ENCODE results near the gene TMPRSS2. TPM values are rescaled to one million over a fixed set of nuclear protein-coding genes. Genes with fewer than 3 reads are reported as not detected.

TMPRSS2 gene
- polyA plus RNA-seq, 1 donor = 149 TPM

DNA sequence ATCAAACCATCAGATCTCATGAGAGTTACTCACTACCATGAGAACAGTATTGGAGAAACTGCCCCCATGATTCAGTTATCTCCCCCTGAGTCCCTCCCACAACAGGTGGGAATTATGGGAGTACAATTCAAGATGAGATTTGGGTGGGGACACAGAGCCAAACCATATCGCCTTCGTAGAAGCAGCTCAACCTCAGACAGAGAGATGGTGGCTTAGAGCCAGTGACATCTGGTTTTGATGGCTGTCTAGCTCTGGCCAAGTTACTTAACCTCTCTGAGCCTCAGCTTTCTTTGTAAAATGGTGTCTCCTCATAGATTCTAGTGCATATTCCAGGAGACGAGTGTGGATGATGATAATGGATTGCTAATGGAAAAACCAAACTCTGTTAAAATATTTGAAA is 54.8 kb downstream of the TMPRSS2 start:
- DNase-seq = no peak
- H3K27ac ChIP-seq (ENCODE audit: low read length) = no peak overlapping the region
- no CpG with 5 or more reads among the region's 3 CpGs for WGBS (ENCODE audit: insufficient coverage, low lambda C conversion rate)
- H3K27me3 ChIP-seq (ENCODE audit: control insufficient read depth, insufficient read depth, low read length) = no peaks in the 10 kb centered on the region
- no peak overlapping the region for H3K4me3 ChIP-seq (ENCODE audit: low read length)
- H3K9me3 ChIP-seq (ENCODE audit: control insufficient read depth, low read depth, low read length) = no peaks in the 10 kb centered on the region
- H3K36me3 ChIP-seq (ENCODE audit: control insufficient read depth, insufficient read depth, low read length) = peaks cover 19% of the 10 kb centered on the region
- no peaks in the 10 kb centered on the region for H3K4me1 ChIP-seq (ENCODE audit: control insufficient read depth, insufficient read depth, low read length)

DNA sequence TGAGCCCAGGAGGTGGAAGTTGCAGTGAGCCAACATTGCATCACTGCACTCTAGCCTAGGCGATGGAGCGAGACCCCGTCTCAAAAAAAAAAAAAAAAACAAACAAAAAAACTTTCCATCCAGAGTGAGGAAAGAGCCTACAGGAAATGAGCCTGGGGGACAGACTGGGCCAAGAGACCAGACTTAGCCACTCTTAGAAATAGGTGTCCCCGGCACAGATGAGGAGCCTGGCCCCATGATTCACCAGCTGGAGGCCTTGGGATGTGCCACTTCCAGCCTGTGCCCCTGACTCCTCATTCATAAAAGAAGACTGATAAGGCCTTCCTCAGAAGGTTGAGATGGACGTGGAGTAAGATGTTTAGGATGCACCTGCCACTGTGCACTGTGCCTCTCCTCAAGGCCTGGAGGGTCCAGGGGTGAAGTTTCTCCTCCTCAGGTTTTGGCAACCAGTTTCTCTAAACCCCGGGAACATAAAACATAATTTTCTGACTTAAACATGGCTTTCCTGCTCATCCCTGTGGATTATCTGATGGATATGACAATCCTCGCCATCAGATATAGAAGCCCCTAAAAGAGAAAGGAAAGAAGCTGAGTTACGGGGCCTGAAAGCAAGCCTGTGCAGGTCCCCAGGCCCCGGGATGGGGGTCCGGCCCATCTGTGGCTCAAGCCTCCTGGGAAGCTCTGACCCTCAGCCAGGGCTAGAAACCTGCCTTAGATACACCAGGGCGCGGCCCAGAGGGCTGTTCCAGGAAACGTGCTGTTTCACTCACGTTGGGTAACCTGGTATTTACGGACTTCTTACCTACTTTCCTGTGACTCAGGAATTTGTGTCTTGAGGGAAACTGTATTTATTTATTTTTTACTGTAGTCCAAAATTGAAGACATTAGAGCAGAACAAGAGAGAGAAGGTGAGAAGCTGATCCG is 55.9 kb downstream of the TMPRSS2 start:
- Histone ChIP-seq H3K9me3 (ENCODE audit: control insufficient read depth, low read depth, low read length) (no peaks in the 10 kb centered on the region), H3K4me1 (ENCODE audit: control insufficient read depth, insufficient read depth, low read length) (no peaks in the 10 kb centered on the region), H3K27ac (ENCODE audit: low read length) (no peak overlapping the region), H3K27me3 (ENCODE audit: control insufficient read depth, insufficient read depth, low read length) (no peaks in the 10 kb centered on the region), H3K4me3 (ENCODE audit: low read length) (no peak overlapping the region), H3K36me3 (ENCODE audit: control insufficient read depth, insufficient read depth, low read length) (peaks cover 22% of the 10 kb centered on the region)
- 40% methylated on average over 1 of the region's 16 CpGs for whole genome bisulfite sequencing (ENCODE audit: insufficient coverage, low lambda C conversion rate)
- DNase-seq = no peak

- no CpG with 5 or more reads among the region's 5 CpGs for WGBS (ENCODE audit: insufficient coverage, low lambda C conversion rate)
- Histone ChIP-seq H3K27ac (ENCODE audit: low read length) (no peak overlapping the region), H3K36me3 (ENCODE audit: control insufficient read depth, insufficient read depth, low read length) (peaks cover 19% of the 10 kb centered on the region), H3K4me3 (ENCODE audit: low read length) (no peak overlapping the region), H3K4me1 (ENCODE audit: control insufficient read depth, insufficient read depth, low read length) (no peaks in the 10 kb centered on the region), H3K9me3 (ENCODE audit: control insufficient read depth, low read depth, low read length) (no peaks in the 10 kb centered on the region), H3K27me3 (ENCODE audit: control insufficient read depth, insufficient read depth, low read length) (no peaks in the 10 kb centered on the region)
- DNase-seq = no peak
Measured at GRCh38 chr21:41449613-41450012, 58.3 kb downstream of the TMPRSS2 start.

- no peak overlapping the region for H3K27ac ChIP-seq (ENCODE audit: low read length)
- WGBS (ENCODE audit: insufficient coverage, low lambda C conversion rate) = no CpG with 5 or more reads among the region's 3 CpGs
- no peaks in the 10 kb centered on the region for H3K9me3 ChIP-seq (ENCODE audit: control insufficient read depth, low read depth, low read length)
- no peaks in the 10 kb centered on the region for H3K4me1 ChIP-seq (ENCODE audit: control insufficient read depth, insufficient read depth, low read length)
- H3K27me3 ChIP-seq (ENCODE audit: control insufficient read depth, insufficient read depth, low read length) = no peaks in the 10 kb centered on the region
- H3K36me3 ChIP-seq (ENCODE audit: control insufficient read depth, insufficient read depth, low read length) = peaks cover 12% of the 10 kb centered on the region
- H3K4me3 ChIP-seq (ENCODE audit: low read length) = no peak overlapping the region
- no peak for DNase-seq
Measured at GRCh38 chr21:41447356-41447755, 60.6 kb downstream of the TMPRSS2 start.

- no peak for DNase-seq
- Histone ChIP-seq H3K4me3 (ENCODE audit: low read length) (no peak overlapping the region), H3K27ac (ENCODE audit: low read length) (no peak overlapping the region), H3K4me1 (ENCODE audit: control insufficient read depth, insufficient read depth, low read length) (no peaks in the 10 kb centered on the region), H3K9me3 (ENCODE audit: control insufficient read depth, low read depth, low read length) (no peaks in the 10 kb centered on the region), H3K36me3 (ENCODE audit: control insufficient read depth, insufficient read depth, low read length) (peaks cover 15% of the 10 kb centered on the region), H3K27me3 (ENCODE audit: control insufficient read depth, insufficient read depth, low read length) (no peaks in the 10 kb centered on the region)
- WGBS (ENCODE audit: insufficient coverage, low lambda C conversion rate) = 20% methylated on average over 1 of the region's 4 CpGs
Measured at GRCh38 chr21:41446586-41446985, 61.4 kb downstream of the TMPRSS2 start.

- H3K4me1 ChIP-seq (ENCODE audit: control insufficient read depth, insufficient read depth, low read length) = no peaks in the 10 kb centered on the region
- H3K4me3 ChIP-seq (ENCODE audit: low read length) = no peak overlapping the region
- no peaks in the 10 kb centered on the region for H3K9me3 ChIP-seq (ENCODE audit: control insufficient read depth, low read depth, low read length)
- DNase-seq = no peak
- no peak overlapping the region for H3K27ac ChIP-seq (ENCODE audit: low read length)
- no peaks in the 10 kb centered on the region for H3K27me3 ChIP-seq (ENCODE audit: control insufficient read depth, insufficient read depth, low read length)
- peaks cover 26% of the 10 kb centered on the region for H3K36me3 ChIP-seq (ENCODE audit: control insufficient read depth, insufficient read depth, low read length)
- WGBS (ENCODE audit: insufficient coverage, low lambda C conversion rate) = 100% methylated on average over 2 of the region's 7 CpGs
Measured at GRCh38 chr21:41445465-41445862, 62.5 kb downstream of the TMPRSS2 start.

DNA sequence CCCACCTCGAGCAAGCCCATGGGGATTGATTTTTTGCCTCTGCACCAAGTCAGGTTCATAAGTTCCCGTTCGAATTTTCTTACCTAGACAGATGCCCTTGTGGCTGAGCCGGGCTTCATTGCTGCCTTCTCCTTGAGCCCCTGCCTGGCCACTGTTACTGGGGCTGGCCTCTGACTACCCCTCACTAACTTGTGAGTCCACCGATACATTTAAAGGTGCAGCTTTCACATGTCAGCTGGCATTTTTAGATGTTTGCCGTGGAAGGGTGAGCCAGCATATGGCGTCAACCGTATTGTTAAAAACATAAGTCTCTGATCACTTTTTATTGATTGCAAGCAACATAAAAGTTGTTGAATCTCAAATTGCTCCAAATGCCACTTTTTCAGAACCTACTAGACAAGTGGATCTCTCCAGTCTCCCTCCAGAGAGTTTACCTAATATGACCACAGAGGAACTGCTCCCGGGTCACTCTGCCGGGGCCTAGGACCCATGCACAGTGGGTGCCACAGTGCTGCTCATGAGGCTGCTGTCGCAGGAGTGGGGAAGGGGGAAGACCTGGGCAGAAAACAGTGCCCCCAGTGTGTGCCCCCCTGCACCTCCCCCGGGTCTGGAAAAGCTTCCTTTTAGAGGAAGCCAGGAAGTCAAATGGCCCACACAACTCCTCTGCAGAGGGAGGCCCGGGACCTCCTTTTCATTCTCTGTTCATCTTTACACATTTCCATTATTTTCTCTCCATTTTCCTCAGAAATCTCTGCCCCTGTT is 63.1 kb downstream of the TMPRSS2 start:
- Histone ChIP-seq H3K27me3 (ENCODE audit: control insufficient read depth, insufficient read depth, low read length) (no peaks in the 10 kb centered on the region), H3K9me3 (ENCODE audit: control insufficient read depth, low read depth, low read length) (no peaks in the 10 kb centered on the region), H3K4me3 (ENCODE audit: low read length) (no peak overlapping the region), H3K27ac (ENCODE audit: low read length) (no peak overlapping the region), H3K4me1 (ENCODE audit: control insufficient read depth, insufficient read depth, low read length) (no peaks in the 10 kb centered on the region), H3K36me3 (ENCODE audit: control insufficient read depth, insufficient read depth, low read length) (peaks cover 25% of the 10 kb centered on the region)
- no peak for DNase-seq
- WGBS (ENCODE audit: insufficient coverage, low lambda C conversion rate) = no CpG with 5 or more reads among the region's 13 CpGs

DNA sequence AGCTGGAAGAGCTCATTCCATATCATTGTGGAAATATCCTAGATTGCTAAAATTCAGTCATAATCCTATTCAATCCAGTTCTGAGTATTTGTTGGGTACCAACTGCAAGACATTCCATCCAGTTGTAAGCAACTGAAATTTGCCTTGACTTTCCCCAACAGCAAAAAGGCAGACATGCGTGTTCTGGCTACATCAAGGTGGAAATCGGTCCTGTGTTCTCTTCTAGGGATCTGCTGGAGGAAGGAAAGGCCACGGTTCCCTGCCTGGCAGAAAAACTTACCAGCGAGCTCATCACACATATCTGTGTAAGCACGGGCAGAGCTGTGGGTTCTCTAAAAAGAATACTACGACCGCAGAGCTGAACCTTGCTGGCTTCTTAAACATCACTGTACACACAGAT is 64.4 kb downstream of the TMPRSS2 start:
- no peaks in the 10 kb centered on the region for H3K4me1 ChIP-seq (ENCODE audit: control insufficient read depth, insufficient read depth, low read length)
- no peaks in the 10 kb centered on the region for H3K27me3 ChIP-seq (ENCODE audit: control insufficient read depth, insufficient read depth, low read length)
- H3K4me3 ChIP-seq (ENCODE audit: low read length) = no peak overlapping the region
- H3K36me3 ChIP-seq (ENCODE audit: control insufficient read depth, insufficient read depth, low read length) = peaks cover 18% of the 10 kb centered on the region
- DNase-seq = no peak
- H3K27ac ChIP-seq (ENCODE audit: low read length) = no peak overlapping the region
- no CpG with 5 or more reads among the region's 7 CpGs for WGBS (ENCODE audit: insufficient coverage, low lambda C conversion rate)
- no peaks in the 10 kb centered on the region for H3K9me3 ChIP-seq (ENCODE audit: control insufficient read depth, low read depth, low read length)

DNA sequence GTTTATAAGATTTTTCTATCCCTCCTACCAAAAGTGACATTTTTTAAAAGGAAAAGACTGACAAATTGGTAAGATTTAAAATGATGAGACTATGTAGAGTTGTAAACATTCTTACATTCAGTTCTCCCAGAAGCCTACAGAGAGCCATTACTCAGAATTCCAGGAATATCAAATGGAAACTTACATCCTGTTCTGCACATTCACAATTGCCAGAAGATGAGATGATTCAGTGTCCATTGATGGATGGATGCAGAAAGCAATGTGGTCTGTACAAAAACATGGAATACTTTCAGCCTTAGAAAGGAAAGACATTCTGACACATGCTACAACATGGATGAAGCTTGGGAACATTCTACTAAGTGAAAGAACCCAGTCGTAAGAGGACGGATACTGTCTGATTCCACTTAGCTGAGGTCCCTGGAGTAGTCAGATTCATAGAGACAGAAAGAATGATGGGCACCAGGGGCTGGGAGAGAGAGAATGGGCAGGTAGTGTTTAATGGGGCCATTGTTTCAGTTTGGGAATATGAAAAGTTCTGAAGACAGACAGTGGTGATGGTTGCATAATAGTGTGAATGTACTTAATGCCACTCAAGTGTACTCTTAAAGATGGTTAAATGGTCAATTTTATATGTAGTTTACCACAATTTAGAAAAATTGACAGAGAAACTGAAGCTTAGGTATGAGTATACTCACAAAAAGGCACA is 65.3 kb downstream of the TMPRSS2 start:
- WGBS (ENCODE audit: insufficient coverage, low lambda C conversion rate) = 100% methylated on average over 1 of the region's 2 CpGs
- no peak for DNase-seq
- H3K4me3 ChIP-seq (ENCODE audit: low read length) = no peak overlapping the region
- no peaks in the 10 kb centered on the region for H3K27me3 ChIP-seq (ENCODE audit: control insufficient read depth, insufficient read depth, low read length)
- H3K9me3 ChIP-seq (ENCODE audit: control insufficient read depth, low read depth, low read length) = no peaks in the 10 kb centered on the region
- H3K27ac ChIP-seq (ENCODE audit: low read length) = no peak overlapping the region
- H3K36me3 ChIP-seq (ENCODE audit: control insufficient read depth, insufficient read depth, low read length) = peaks cover 24% of the 10 kb centered on the region
- no peaks in the 10 kb centered on the region for H3K4me1 ChIP-seq (ENCODE audit: control insufficient read depth, insufficient read depth, low read length)

- Histone ChIP-seq H3K4me1 (ENCODE audit: control insufficient read depth, insufficient read depth, low read length) (no peaks in the 10 kb centered on the region), H3K27ac (ENCODE audit: low read length) (no peak overlapping the region), H3K36me3 (ENCODE audit: control insufficient read depth, insufficient read depth, low read length) (peaks cover 24% of the 10 kb centered on the region), H3K4me3 (ENCODE audit: low read length) (no peak overlapping the region), H3K9me3 (ENCODE audit: control insufficient read depth, low read depth, low read length) (no peaks in the 10 kb centered on the region), H3K27me3 (ENCODE audit: control insufficient read depth, insufficient read depth, low read length) (no peaks in the 10 kb centered on the region)
- no peak for DNase-seq
- no CpG with 5 or more reads among the region's 14 CpGs for WGBS (ENCODE audit: insufficient coverage, low lambda C conversion rate)
Measured at GRCh38 chr21:41441546-41441945, 66.4 kb downstream of the TMPRSS2 start.

Data from large intestine (tissue), 3 donors.